Neural cell (in vitro differentiated cells): ENCODE results near the gene CEACAM18. TPM values are rescaled to one million over a fixed set of nuclear protein-coding genes. Genes with fewer than 3 reads are reported as not detected.

Source experiments
- H2AFZ ChIP-seq: fragments of 200-600, 300-800 bp; sonication (generic), shearing (Covaris generic); 2 replicates; pipeline ENCODE4 v1.6.0; 2014; ENCODE audit warnings: low read depth, mild to moderate bottlenecking, antibody characterized with exemption, low read length, moderate library complexity
- H3F3A ChIP-seq: fragments of 200-600 bp; shearing (Covaris generic); 2 replicates; pipeline ENCODE4 v1.6.1; 2016; ENCODE audit warnings: mild to moderate bottlenecking, moderate library complexity, mixed read lengths, antibody characterized with exemption, low read length; ENCODE audit not compliant: insufficient read depth, poor library complexity, severe bottlenecking
- H3K27ac ChIP-seq: fragments of 200-600, 300-800 bp; sonication (generic), shearing (Covaris generic); 2 replicates; pipeline ENCODE4 v1.5.1; 2014; ENCODE audit warnings: mild to moderate bottlenecking, low read length, moderate library complexity
- H3K27me3 ChIP-seq: fragments of 300-800, 200-600 bp; sonication (generic), shearing (Covaris generic); 2 replicates; pipeline ENCODE4 v1.6.0; 2014; ENCODE audit warnings: mild to moderate bottlenecking, low read depth, low read length, moderate library complexity; ENCODE audit not compliant: insufficient read depth
- H3K36me3 ChIP-seq: fragments of 300-800, 200-600 bp; sonication (generic), shearing (Covaris generic); 2 replicates; pipeline ENCODE4 v1.5.1; 2014; ENCODE audit warnings: mild to moderate bottlenecking, antibody characterized with exemption, low read length, moderate library complexity; ENCODE audit not compliant: insufficient read depth
- H3K4me2 ChIP-seq: fragments of 300-800, 200-600 bp; sonication (generic), shearing (Covaris generic); 2 replicates; pipeline ENCODE4 v1.6.0; 2014; ENCODE audit warnings: mild to moderate bottlenecking, low read length
- H3K4me3 ChIP-seq: fragments of 300-800, 200-600 bp; sonication (generic), shearing (Covaris generic); 2 replicates; pipeline ENCODE4 v1.5.1; 2014; ENCODE audit warnings: mild to moderate bottlenecking, low read length, moderate library complexity
- H3K79me2 ChIP-seq: fragments of 200-600 bp; shearing (Covaris generic); replicated peaks from 2 replicates; pipeline ENCODE4 v1.6.0; 2014; ENCODE audit warnings: mild to moderate bottlenecking, low read length, moderate library complexity; ENCODE audit not compliant: insufficient read depth
- H3K9ac ChIP-seq: fragments of 300-800, 200-600 bp; sonication (generic), shearing (Covaris generic); 2 replicates; pipeline ENCODE4 v1.6.1; 2016; ENCODE audit warnings: mild to moderate bottlenecking, low read length, mixed read lengths
- H3K9me2 ChIP-seq: fragments of 200-600 bp; shearing (Covaris generic); 2 replicates; pipeline ENCODE4 v1.6.1; 2016; ENCODE audit warnings: mild to moderate bottlenecking, low read length, mixed read lengths; ENCODE audit not compliant: insufficient read depth
- H3K9me3 ChIP-seq: fragments of 200-600, 300-800 bp; sonication (generic), shearing (Covaris generic); 2 replicates; pipeline ENCODE4 v1.6.1; 2016; ENCODE audit warnings: mild to moderate bottlenecking, mixed run types, low read length, moderate library complexity, mixed read lengths
- H4K20me1 ChIP-seq: fragments of 200-600 bp; shearing (Covaris generic); 2 replicates; pipeline ENCODE4 v1.6.1; 2016; ENCODE audit warnings: mild to moderate bottlenecking, mixed run types; ENCODE audit not compliant: insufficient read depth
- EP300 ChIP-seq: fragments of 450-650 bp; conservative IDR thresholded peaks from 2 replicates; pipeline ENCODE4 v1.6.1; 2014; ENCODE audit warnings: antibody characterized with exemption, mild to moderate bottlenecking, moderate library complexity; ENCODE audit not compliant: poor library complexity, severe bottlenecking
- EZH2 ChIP-seq: fragments of 200-600, 300-800 bp; shearing (Covaris generic), sonication (generic); IDR thresholded peaks from 2 replicates; pipeline ENCODE4 v1.6.1; 2014; ENCODE audit warnings: antibody characterized with exemption, low read length, borderline replicate concordance, mild to moderate bottlenecking; ENCODE audit not compliant: insufficient read depth, poor library complexity, severe bottlenecking
- MXI1 ChIP-seq: fragments of 450-650 bp; conservative IDR thresholded peaks from 2 replicates; pipeline ENCODE4 v1.6.1; 2014; ENCODE audit warnings: antibody characterized with exemption, mild to moderate bottlenecking; ENCODE audit not compliant: poor library complexity, severe bottlenecking
- POLR2AphosphoS5 ChIP-seq: IDR thresholded peaks from 2 replicates; pipeline ENCODE4 v1.6.1; 2012
- RAD21 ChIP-seq: fragments of 450-650 bp; conservative IDR thresholded peaks from 2 replicates; pipeline ENCODE4 v1.6.1; 2014; ENCODE audit warnings: antibody characterized with exemption, mild to moderate bottlenecking, moderate library complexity
- SMC3 ChIP-seq: fragments of 450-650 bp; conservative IDR thresholded peaks from 2 replicates; pipeline ENCODE4 v1.6.1; 2014; ENCODE audit warnings: antibody characterized with exemption, mild to moderate bottlenecking, moderate library complexity; ENCODE audit not compliant: poor library complexity
- TAF1 ChIP-seq: IDR thresholded peaks from 2 replicates; pipeline ENCODE4 v1.6.1; 2012; ENCODE audit warnings: low read depth
- polyA plus RNA-seq: library from polyadenylated mRNA; depleted of rRNA; stranded (reverse); fragments of >200 nt; gene quantifications from 2 replicates; pipeline ENCODE4 v1.2.3, GENCODE V29; 2014
- TF ChIP-seq, protein P1 (sequence below): IDR thresholded peaks from 2 replicates; pipeline ENCODE4 v1.6.1; 2012; ENCODE audit warnings: borderline replicate concordance
- TF ChIP-seq, protein P2 (sequence below): fragments of 450-650 bp; IDR thresholded peaks from 2 replicates; pipeline ENCODE4 v1.5.1; 2014; ENCODE audit warnings: antibody characterized with exemption, mild to moderate bottlenecking, moderate library complexity; ENCODE audit not compliant: poor library complexity, severe bottlenecking

The CEACAM18 gene
- polyA plus RNA-seq, 1 donor from 2014 or later, result not detected

DNA sequence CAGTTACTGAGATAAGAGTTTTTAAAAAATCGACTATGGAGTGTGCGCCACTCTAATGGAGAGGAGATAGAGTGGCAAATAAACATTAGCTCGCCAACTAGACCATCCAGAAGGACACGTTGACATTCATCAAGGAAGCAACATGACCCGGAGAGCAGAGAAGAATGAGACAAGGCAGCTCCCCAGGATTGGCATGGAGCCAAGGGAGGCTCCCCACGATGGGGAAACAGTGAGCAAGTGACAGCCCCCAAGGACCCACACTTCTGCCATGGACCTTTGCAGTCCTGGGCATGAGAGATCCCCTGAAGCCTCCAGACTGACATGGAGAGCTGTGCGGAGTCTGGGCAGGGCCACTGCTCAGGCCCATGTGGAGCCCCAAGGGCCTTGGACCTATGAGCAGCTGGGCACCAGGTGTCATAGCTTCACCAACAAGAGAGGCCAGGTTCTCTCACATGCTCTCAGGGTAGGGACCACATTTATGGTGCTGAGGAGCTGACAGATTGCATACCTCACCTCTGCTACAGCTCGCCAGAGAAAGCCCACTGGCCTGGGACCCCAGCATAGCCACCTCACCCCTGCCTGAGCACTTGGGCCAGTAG, 46.4 kb downstream of the CEACAM18 start:
- no peak overlapping the region for H2AFZ ChIP-seq
- TF ChIP-seq SMC3, result no peak
- no peak for TF ChIP-seq EZH2
- TF ChIP-seq, protein P1, sequence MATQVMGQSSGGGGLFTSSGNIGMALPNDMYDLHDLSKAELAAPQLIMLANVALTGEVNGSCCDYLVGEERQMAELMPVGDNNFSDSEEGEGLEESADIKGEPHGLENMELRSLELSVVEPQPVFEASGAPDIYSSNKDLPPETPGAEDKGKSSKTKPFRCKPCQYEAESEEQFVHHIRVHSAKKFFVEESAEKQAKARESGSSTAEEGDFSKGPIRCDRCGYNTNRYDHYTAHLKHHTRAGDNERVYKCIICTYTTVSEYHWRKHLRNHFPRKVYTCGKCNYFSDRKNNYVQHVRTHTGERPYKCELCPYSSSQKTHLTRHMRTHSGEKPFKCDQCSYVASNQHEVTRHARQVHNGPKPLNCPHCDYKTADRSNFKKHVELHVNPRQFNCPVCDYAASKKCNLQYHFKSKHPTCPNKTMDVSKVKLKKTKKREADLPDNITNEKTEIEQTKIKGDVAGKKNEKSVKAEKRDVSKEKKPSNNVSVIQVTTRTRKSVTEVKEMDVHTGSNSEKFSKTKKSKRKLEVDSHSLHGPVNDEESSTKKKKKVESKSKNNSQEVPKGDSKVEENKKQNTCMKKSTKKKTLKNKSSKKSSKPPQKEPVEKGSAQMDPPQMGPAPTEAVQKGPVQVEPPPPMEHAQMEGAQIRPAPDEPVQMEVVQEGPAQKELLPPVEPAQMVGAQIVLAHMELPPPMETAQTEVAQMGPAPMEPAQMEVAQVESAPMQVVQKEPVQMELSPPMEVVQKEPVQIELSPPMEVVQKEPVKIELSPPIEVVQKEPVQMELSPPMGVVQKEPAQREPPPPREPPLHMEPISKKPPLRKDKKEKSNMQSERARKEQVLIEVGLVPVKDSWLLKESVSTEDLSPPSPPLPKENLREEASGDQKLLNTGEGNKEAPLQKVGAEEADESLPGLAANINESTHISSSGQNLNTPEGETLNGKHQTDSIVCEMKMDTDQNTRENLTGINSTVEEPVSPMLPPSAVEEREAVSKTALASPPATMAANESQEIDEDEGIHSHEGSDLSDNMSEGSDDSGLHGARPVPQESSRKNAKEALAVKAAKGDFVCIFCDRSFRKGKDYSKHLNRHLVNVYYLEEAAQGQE, result no peak
- TF ChIP-seq POLR2AphosphoS5, result no peak
- TF ChIP-seq MXI1, result no peak
- no peak for TF ChIP-seq EP300
- TF ChIP-seq TAF1, result no peak
- no peak for TF ChIP-seq RAD21
- TF ChIP-seq, protein P2, sequence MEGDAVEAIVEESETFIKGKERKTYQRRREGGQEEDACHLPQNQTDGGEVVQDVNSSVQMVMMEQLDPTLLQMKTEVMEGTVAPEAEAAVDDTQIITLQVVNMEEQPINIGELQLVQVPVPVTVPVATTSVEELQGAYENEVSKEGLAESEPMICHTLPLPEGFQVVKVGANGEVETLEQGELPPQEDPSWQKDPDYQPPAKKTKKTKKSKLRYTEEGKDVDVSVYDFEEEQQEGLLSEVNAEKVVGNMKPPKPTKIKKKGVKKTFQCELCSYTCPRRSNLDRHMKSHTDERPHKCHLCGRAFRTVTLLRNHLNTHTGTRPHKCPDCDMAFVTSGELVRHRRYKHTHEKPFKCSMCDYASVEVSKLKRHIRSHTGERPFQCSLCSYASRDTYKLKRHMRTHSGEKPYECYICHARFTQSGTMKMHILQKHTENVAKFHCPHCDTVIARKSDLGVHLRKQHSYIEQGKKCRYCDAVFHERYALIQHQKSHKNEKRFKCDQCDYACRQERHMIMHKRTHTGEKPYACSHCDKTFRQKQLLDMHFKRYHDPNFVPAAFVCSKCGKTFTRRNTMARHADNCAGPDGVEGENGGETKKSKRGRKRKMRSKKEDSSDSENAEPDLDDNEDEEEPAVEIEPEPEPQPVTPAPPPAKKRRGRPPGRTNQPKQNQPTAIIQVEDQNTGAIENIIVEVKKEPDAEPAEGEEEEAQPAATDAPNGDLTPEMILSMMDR, result no peak
- no peaks in the 10 kb centered on the region for H3K9me3 ChIP-seq
- H3K4me3 ChIP-seq, result no peak overlapping the region
- H3F3A ChIP-seq, result no peaks in the 10 kb centered on the region
- H3K27ac ChIP-seq, result no peak overlapping the region
- H3K79me2 ChIP-seq, result no peaks in the 10 kb centered on the region
- H3K36me3 ChIP-seq, result no peaks in the 10 kb centered on the region
- no peaks in the 10 kb centered on the region for H3K9me2 ChIP-seq
- no peak overlapping the region for H3K9ac ChIP-seq
- no peaks in the 10 kb centered on the region for H4K20me1 ChIP-seq
- no peak overlapping the region for H3K4me2 ChIP-seq
- no peaks in the 10 kb centered on the region for H3K27me3 ChIP-seq

DNA sequence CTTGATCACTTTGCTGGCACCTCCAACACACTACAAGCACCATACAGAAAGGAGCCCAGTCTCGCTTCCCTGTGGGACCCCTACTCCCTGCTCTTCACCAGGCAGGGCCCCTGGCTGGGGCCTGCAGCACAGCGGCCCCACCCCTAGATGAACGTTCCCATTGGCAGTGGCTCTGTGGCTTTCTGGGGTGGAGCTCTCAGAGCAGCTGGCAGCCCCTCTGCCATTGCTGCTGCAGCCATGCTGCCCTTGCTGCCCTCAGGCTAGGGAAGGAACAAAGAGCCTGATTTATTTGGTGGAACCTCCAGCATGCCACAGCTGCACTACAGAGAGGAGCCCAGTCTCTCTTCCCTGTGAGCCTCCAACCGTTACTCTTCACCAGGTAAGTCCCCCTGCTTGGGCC, 47.3 kb downstream of the CEACAM18 start:
- no peak overlapping the region for H2AFZ ChIP-seq
- H4K20me1 ChIP-seq, result no peaks in the 10 kb centered on the region
- no peaks in the 10 kb centered on the region for H3K9me2 ChIP-seq
- no peaks in the 10 kb centered on the region for H3K9me3 ChIP-seq
- H3K27ac ChIP-seq, result no peak overlapping the region
- H3K79me2 ChIP-seq, result no peaks in the 10 kb centered on the region
- H3K4me3 ChIP-seq, result no peak overlapping the region
- H3K36me3 ChIP-seq, result no peaks in the 10 kb centered on the region
- H3K4me2 ChIP-seq, result no peak overlapping the region
- no peaks in the 10 kb centered on the region for H3F3A ChIP-seq
- H3K9ac ChIP-seq, result no peak overlapping the region
- TF ChIP-seq SMC3 (no peak), TAF1 (no peak), RAD21 (no peak), POLR2AphosphoS5 (no peak), MXI1 (no peak), EZH2 (no peak), EP300 (no peak)
- TF ChIP-seq, protein P1, result no peak
- TF ChIP-seq, protein P2, result no peak
- no peaks in the 10 kb centered on the region for H3K27me3 ChIP-seq
